Ovary (tissue), 9 donors: ENCODE results near the gene STYXL1. TPM values are rescaled to one million over a fixed set of nuclear protein-coding genes. Genes with fewer than 3 reads are reported as not detected.
"Not testable (repeated sequence)": the region's sequence is repeated elsewhere in the genome, so short reads cannot be mapped to it uniquely, and the experiment has no call there.

Experiments
- DNase-seq, 5 donors: peaks; one replicate each; pipeline ENCODE4 v3.0.0-alpha.2; 2019 to 2020
- H3K27ac ChIP-seq, 2 donors: fragments of 200-600 bp; one replicate each; pipeline versions ENCODE4 v1.5.1 to v1.8.0; 2019 to 2022
- H3K27me3 ChIP-seq: fragments of 200-600 bp; one replicate; pipeline ENCODE4 v1.8.0; 2022
- H3K36me3 ChIP-seq: fragments of 200-600 bp; sonication (generic); one replicate; pipeline ENCODE4 v1.5.1; 2019
- H3K4me1 ChIP-seq: one replicate; pipeline ENCODE4 v1.8.1; 2013; ENCODE audit warnings: mild to moderate bottlenecking, moderate library complexity; ENCODE audit not compliant: insufficient read depth
- H3K4me3 ChIP-seq: fragments of 200-600 bp; sonication (generic); one replicate; pipeline ENCODE4 v1.5.1; 2017
- H3K9me3 ChIP-seq, 2 donors: fragments of 200-600 bp in 1 of 2; sonication (generic) in 1 of 2; one replicate each; pipeline versions ENCODE4 v1.5.1 to v1.8.1; 2013 to 2019; ENCODE audit warnings: mild to moderate bottlenecking in 1 of 2, moderate library complexity in 1 of 2
- EP300 ChIP-seq: sonication (generic); formaldehyde crosslinking; IDR thresholded peaks from one replicate; pipeline ENCODE4 v1.6.1; 2017; ENCODE audit warnings: antibody characterized with exemption
- POLR2A ChIP-seq: fragments of 450-650 bp; IDR thresholded peaks from one replicate; pipeline ENCODE4 v1.6.1; 2017; ENCODE audit warnings: antibody characterized with exemption, mild to moderate bottlenecking, moderate library complexity
- WGBS, 3 donors: extraction: QIAGEN DNeasy Blood & Tissue Kit in 1 of 3; methylation state at CpG; one replicate each; pipeline versions ENCODE4 v1.1.5 to v1.1.7; 2013 to 2017; 5-methylcytosine and 5-hydroxymethylcytosine counted together
- intact Hi-C, 4 donors: fragments of 100-400 bp; cut with DNase I; formaldehyde crosslinking; loops; one replicate each; pipeline versions ENCODE4 v1.11.0 to v1.15.1; 2022 to 2023
- polyA plus RNA-seq, 2 donors: library from polyadenylated mRNA; stranded (reverse); fragments of 200-250 nt in 1 of 2; fragments of 350-450 nt in 1 of 2; fragmentation: Illumina TruSeq in 1 of 2; extraction: RNeasy Lipid Tissue Mini Kit (QIAGEN cat#74804) in 1 of 2; gene quantifications; one replicate each; pipeline ENCODE4 v1.2.3, GENCODE V29; 2013 to 2014
- total RNA-seq, 7 donors: library from RNA; depleted of rRNA in 2 of 7; stranded (reverse); fragments of >200 nt in 2 of 7; fragmentation: NEBNext Ultra II Directional in 3 of 7; extraction: Animal tissue kit (Norgen Biotek cat#: 25700) in 3 of 7; gene quantifications; one replicate each; pipeline versions ENCODE4 v1.1.0 to v1.2.4, GENCODE V29; 2016 to 2023
- TF ChIP-seq, protein P1 (sequence below), 3 donors: fragments of 450-650 bp in 2 of 3; fragments of 200-600 bp in 1 of 3; IDR thresholded peaks; one replicate each; pipeline versions ENCODE4 v1.5.1 to v1.8.0; 2016 to 2022; ENCODE audit warnings: antibody characterized with exemption in 3 of 3, mild to moderate bottlenecking in 1 of 3
- donor health status: DM: no; HTN: no; CAD: no; lungs with moderate emphysema.
- donor health status: DM: no; HTN: no; CAD: no.
- donor health status: Bipolar disorder and iron deficiency.
- donor health status: DM: yes; HTN: yes; CAD: no.
- donor health status: DM: no; HTN: no; CAD: no.
- donor health status: DM: yes; HTN: yes; CAD: no.

Gene STYXL1
- total and polyA plus RNA-seq, 9 donors = 15.7 to 39.9 (median 31.2) TPM

DNA sequence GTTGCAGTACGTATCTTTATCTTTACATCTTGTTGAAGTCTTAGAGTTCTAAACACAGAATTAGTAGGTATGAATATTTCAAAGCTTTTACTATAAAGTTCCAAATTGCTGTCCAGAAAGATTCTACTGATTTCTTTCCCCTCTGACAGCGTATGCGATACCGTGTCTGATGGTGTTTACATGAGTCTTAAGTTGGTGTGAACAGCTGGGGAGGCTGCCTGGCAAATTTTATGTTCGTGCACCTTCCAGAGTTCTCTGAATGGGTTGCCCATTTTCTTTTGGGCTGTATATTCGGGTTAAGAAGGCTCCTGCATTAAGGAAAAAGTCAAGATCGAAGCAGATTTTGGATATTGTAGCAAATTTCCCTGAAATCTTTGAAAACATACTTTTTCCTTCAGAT lies 8.4 kb upstream of the STYXL1 start:
- no peaks in the 10 kb centered on the region for H3K4me1 ChIP-seq
- H3K4me3 ChIP-seq = no peak overlapping the region
- intact Hi-C loops = no loop called here
- H3K27me3 ChIP-seq = no peaks in the 10 kb centered on the region
- no peaks in the 10 kb centered on the region for H3K36me3 ChIP-seq
- TF ChIP-seq POLR2A (no peak), EP300 (no peak)
- TF ChIP-seq, protein P1, sequence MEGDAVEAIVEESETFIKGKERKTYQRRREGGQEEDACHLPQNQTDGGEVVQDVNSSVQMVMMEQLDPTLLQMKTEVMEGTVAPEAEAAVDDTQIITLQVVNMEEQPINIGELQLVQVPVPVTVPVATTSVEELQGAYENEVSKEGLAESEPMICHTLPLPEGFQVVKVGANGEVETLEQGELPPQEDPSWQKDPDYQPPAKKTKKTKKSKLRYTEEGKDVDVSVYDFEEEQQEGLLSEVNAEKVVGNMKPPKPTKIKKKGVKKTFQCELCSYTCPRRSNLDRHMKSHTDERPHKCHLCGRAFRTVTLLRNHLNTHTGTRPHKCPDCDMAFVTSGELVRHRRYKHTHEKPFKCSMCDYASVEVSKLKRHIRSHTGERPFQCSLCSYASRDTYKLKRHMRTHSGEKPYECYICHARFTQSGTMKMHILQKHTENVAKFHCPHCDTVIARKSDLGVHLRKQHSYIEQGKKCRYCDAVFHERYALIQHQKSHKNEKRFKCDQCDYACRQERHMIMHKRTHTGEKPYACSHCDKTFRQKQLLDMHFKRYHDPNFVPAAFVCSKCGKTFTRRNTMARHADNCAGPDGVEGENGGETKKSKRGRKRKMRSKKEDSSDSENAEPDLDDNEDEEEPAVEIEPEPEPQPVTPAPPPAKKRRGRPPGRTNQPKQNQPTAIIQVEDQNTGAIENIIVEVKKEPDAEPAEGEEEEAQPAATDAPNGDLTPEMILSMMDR (IDR thresholded peaks at IDR 0.05) = no peak
- H3K9me3 ChIP-seq = no peaks in the 10 kb centered on the region
- no peak for DNase-seq
- H3K27ac ChIP-seq = no peak overlapping the region
- 83 to 87% (median 85%) methylated on average over 7 of the region's 7 CpGs for WGBS, 3 donors

DNA sequence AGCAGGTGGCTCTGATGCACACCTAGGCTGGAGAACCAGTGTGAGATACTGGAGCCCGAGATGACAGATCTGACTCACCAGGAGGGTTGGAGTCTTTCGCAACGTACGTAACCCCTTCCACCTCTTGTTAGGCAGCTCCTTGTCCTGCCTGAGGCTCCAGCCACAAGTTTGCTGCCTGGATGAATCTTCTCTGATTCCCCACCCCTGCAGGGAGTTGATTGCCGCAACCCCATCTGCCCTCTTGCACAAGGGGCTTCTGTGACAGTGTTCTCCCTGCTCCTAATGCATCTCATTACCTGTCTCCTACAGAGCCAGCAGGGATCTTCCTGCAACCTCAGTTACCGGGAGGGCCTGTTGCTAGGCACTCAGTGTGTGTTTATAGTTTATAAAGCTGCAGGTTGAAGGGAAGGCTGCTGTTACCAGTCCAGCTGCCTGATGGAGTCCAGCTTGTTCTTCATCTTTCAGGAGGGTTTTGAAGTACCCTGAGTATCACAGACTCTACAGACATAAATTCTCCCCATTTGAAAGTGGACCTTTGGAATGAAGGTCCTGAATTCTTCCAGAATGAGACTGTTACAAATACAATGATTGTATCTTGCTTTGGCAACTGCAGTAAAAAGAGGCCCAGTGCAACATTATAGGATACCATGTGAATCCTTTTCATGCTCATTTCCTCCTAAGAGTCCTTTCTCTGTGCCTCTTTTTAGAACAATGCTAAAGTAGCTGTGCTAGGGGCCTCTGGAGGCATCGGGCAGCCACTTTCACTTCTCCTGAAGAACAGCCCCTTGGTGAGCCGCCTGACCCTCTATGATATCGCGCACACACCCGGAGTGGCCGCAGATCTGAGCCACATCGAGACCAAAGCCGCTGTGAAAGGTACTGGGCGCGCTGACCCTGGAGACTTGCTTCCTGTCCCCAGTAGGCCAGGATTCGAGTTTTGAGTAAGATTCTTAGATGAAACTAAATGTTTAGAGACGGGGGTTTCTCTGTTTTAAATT lies 6.6 kb upstream of the STYXL1 start:
- no peak for DNase-seq
- Histone ChIP-seq H3K4me3 (no peak overlapping the region), H3K36me3 (no peaks in the 10 kb centered on the region), H3K27ac (no peak overlapping the region), H3K4me1 (peaks cover 3% of the 10 kb centered on the region), H3K27me3 (no peaks in the 10 kb centered on the region), H3K9me3 (no peaks in the 10 kb centered on the region)
- intact Hi-C loops = no loop called here
- no peak for TF ChIP-seq EP300
- TF ChIP-seq, protein P1 (IDR thresholded peaks at IDR 0.05) = no peak
- no peak for TF ChIP-seq POLR2A
- WGBS, 3 donors = 77 to 82% (median 80%) methylated on average over 18 of the region's 18 CpGs

DNA sequence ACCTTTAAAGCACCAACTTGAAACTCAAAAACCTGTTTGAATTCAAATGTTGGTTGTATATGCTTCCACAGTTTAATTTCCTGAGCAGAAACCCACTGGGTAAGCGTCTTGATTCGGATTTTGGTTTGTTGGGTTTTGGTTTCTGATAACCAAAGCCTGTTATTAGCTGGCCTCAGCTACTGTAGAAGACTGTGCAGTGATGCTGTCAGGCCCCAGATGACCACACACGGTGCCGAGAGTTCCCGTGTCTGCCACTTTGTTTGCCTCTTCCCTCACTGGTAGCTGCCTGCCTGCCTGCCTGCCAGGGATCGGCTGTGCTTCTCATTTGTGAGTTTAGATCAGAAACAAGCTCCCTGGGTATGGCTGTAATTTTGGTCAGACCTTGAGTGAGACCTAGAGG lies 5.7 kb upstream of the STYXL1 start:
- DNase-seq = no peak
- Histone ChIP-seq H3K4me1 (peaks cover 7% of the 10 kb centered on the region), H3K27ac (no peak overlapping the region), H3K36me3 (no peaks in the 10 kb centered on the region), H3K27me3 (no peaks in the 10 kb centered on the region), H3K4me3 (no peak overlapping the region), H3K9me3 (no peaks in the 10 kb centered on the region)
- intact Hi-C loops = no loop called here
- 63 to 79% (median 71%) methylated on average over 6 of the region's 6 CpGs for WGBS, 3 donors
- no peak for TF ChIP-seq EP300

DNA sequence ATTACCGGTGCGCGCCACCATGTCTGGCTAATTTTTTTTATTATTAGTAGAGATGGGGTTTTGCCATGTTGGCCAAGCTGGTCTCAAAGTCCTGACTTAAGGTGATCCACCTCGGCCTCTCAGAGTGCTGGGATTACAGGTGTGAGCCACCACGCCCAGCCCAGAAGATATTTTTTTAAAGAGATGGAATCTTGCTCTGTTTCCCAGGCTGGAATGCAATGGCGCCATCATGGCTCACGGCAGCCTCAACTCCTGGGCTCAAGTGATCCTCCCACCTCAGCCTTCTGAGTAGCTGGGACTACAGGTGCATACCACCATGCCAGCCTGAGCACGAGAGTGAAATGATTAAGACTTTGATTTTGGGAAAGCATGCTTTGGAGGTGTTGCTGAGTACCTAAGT lies 4.9 kb upstream of the STYXL1 start:
- intact Hi-C loops, H3K36me3 ChIP-seq: not testable (repeated sequence)

DNA sequence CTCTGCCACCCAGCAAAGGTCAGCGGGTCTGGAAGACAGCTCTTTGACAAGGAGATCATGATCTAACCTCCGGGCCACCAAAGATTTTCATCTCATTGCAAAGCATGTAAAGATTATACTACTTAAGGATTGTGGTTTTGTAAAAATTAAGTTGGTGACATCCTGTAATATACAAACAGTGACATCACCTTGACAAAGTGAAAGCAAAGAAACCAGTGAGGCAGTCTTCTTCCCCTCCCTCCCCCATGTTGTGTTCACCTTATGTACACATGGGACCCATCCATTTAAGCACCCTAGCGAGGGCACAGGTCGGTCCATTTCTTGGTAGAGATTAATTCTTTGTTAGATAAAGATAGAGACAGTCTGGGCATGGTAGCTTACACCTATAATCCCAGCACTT lies 4.0 kb upstream of the STYXL1 start:
- no peaks in the 10 kb centered on the region for H3K27me3 ChIP-seq
- H3K4me3 ChIP-seq = no peak overlapping the region
- TF ChIP-seq, protein P1 (IDR thresholded peaks at IDR 0.05) = no peak
- TF ChIP-seq EP300 = no peak
- TF ChIP-seq POLR2A = no peak
- peaks cover 9% of the 10 kb centered on the region for H3K4me1 ChIP-seq
- 87 to 92% (median 91%) methylated on average over 4 of the region's 4 CpGs for WGBS, 3 donors
- no peak for DNase-seq
- intact Hi-C loops = no loop called here
- no peak overlapping the region for H3K27ac ChIP-seq
- H3K36me3 ChIP-seq = no peaks in the 10 kb centered on the region
- no peaks in the 10 kb centered on the region for H3K9me3 ChIP-seq

More for the DNA sequence above, 4.9 kb upstream of the STYXL1 start:
- H3K27me3 ChIP-seq, DNase-seq, H3K4me3 ChIP-seq, H3K27ac ChIP-seq, H3K9me3 ChIP-seq, H3K4me1 ChIP-seq: not testable (repeated sequence)
- 94 to 96% (median 95%) methylated on average over 8 of the region's 8 CpGs for WGBS, 3 donors
